GM21717 (cell line): ENCODE measurements around the gene HBZ.
"Not testable (repeated sequence)": the region's sequence is repeated elsewhere in the genome, so short reads cannot be mapped to it uniquely, and the experiment has no call there.

Experiments
- ATAC-seq: cut with Tn5 transposase; IDR thresholded peaks from one replicate; pipeline ENCODE4 v1.9.1; 2021; ENCODE audit warnings: mild to moderate bottlenecking, moderate library complexity; ENCODE audit not compliant: unreplicated experiment

The HBZ gene

DNA sequence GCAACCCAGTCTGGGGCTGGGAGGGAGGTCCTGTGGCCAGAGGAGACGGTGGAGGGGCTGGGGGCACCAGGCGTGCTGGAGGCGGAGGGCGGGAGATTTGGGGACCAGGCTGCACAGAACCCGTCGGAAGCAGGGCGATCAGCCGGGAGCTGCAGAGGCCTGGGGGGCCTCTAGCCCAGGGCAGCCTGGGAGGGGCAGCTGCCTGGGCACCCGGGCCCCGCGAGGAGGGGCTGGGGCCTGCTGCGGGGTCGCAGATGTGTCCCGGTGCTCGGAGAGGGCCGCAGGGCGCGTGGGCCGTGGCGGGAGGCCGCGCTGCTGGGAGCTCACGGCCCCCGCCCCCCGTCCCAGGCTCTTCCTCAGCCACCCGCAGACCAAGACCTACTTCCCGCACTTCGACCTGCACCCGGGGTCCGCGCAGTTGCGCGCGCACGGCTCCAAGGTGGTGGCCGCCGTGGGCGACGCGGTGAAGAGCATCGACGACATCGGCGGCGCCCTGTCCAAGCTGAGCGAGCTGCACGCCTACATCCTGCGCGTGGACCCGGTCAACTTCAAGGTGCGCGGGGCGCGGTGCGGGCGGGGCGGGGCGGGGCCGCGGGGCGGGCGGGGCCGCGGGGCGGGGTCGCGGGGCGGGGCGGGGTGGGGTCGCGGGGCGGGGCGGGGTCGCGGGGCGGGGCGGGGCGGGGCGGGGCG, 11.8 kb downstream of the HBZ start:
- not testable (repeated sequence) for ATAC-seq

DNA sequence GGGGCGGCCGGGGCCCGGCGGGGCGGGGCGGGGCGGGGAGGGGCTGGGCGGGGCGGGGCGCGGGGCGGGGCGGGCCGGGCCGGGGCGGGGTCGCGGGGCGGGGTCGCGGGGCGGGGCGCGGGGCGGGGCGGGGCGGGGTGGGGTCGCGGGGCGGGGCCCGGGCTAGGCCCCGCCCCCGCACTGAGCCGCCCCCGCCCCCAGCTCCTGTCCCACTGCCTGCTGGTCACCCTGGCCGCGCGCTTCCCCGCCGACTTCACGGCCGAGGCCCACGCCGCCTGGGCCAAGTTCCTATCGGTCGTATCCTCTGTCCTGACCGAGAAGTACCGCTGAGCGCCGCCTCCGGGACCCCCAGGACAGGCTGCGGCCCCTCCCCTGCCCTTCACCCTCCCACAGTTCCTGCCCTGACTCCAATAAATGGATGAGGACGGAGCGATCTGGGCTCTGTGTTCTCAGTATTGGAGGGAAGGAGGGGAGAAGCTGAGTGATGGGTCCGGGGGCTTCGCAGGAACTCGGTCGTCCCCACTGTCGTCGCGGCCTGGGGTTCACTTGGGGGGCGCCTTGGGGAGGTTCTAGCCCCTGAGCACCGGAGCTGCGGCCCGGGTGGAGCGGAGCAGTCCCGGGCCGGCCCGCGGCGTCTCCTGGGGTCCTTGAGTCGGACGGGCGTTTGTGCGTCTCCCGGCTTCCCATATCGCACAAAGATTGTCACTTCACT, 12.5 kb downstream of the HBZ start:
- no peak for ATAC-seq

DNA sequence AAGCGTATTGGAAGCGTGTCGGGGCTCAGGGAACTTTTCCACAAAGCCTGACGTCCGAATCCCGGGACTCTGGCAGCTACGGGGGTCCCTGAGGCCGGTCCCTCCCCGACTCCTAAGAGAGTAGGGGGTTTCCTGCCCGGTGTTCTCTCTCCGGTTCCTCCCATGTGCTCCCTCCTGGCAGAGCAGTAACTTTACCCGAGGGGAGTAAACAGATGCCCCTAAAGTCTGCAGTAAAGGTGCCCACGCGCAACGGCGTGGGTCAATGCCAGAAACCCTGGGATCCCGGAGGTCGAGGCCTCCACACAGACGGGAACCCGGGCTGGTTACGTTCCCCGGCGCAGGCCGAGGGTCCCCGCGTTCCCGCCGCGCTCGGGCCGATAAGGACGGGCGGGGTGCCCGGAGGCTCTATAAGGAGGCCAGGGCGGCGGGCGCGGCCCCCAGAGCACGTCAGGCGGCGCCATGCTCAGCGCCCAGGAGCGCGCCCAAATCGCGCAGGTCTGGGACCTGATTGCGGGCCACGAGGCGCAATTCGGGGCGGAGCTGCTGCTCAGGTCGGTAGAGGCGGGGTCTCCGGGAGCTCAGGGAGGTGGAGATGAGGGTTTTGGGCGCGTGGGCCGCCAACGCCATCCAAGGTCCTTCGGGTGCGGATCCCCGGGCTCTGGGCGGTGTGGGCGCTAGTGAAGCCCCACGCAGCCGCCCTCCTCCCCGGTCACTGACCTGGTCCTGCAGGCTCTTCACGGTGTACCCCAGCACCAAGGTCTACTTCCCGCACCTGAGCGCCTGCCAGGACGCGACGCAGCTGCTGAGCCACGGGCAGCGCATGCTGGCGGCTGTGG, 13.3 kb downstream of the HBZ start, which contains the start of gene HBM:
Gene HBM, plus strand, starts transcription at position 440 of the 836 bp plus-strand sequence. Its CDS starts 20 bp downstream, at position 460.
- no peak for ATAC-seq

DNA sequence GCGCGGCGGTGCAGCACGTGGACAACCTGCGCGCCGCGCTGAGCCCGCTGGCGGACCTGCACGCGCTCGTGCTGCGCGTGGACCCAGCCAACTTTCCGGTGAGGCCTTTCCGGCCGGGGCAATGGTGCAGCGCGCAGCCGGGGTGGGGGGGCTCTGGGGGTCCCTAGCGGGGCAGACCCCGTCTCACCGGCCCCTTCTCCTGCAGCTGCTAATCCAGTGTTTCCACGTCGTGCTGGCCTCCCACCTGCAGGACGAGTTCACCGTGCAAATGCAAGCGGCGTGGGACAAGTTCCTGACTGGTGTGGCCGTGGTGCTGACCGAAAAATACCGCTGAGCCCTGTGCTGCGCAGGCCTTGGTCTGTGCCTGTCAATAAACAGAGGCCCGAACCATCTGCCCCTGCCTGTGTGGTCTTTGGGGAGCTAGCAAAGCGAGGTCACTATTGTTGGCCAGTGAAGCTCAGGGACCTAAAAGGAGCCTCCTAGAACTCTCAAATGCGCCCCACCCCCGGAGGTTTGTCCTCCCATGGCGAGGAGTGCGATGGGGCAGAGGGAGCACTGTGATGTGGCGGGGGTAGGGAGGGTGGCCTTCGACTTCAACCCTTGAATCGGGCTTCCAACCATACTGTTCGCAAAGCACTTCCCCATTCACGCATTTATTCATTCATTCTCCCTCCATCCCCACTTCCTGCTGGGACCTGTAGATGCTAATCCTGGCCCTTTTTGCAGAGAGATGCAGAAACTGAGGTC, 14.1 kb downstream of the HBZ start:
- ATAC-seq = no peak

DNA sequence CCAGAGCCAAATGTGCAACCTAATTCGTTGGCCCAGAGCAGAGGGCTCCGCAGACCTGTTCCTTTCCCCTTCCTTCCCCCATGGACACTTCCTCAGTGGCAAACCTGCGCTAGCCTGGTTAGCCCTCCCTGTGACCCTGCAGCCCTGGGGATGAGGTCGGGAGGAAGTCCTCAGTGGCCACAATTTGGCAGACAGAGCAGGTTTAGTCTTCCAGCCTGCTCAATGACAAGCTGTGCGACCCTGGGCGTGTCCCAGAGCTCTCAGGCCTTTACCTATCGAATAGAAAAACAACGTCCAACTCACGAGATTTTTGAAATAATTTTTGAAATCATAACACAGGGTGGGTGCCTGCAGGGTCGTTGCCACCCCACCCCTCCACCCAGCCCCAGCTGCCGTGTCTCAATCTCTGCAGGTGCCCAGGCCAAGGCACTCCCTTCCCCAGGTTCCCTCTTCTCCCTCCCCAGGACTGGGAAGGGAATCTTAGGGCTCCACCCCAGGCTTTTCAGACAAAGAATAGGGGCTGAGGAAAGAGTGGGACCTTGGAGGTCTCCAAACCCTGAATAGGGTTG, 14.8 kb downstream of the HBZ start:
- no peak for ATAC-seq

DNA sequence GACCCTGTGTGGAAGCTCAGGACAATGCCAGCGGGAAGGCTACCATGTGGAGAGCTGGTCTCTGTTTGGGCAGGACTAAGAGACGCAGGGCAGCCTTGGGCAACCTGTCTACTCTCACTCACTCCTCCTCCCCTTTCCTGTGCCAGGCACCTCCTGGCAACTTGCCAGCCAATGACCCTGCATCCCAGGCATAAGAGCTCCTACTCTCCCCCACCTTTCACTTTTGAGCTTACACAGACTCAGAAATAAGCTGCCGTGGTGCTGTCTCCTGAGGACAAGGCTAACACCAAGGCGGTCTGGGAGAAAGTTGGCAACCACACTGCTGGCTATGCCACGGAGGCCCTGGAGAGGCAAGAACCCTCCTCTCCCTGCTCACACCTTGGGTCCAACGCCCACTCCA, 16.0 kb downstream of the HBZ start:
- no peak for ATAC-seq

DNA sequence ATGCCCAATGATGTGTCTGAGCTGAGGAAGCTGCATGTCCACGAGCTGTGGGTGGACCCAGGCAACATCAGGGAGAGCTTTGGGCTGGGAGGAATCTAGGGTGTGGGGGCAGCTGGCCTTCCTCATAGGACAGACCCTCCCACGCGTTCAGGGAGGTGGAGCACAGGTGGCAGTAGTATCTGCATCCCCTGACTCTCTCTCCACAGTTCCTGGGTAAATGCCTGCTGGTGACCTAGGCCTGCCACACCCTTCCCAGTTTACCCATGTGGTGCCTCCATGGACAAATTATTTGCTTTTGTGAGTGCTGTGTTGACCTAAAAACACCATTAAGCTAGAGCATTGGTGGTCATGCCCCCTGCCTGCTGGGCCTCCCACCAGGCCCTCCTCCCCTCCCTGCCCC, 16.6 kb downstream of the HBZ start:
- ATAC-seq = no peak

DNA sequence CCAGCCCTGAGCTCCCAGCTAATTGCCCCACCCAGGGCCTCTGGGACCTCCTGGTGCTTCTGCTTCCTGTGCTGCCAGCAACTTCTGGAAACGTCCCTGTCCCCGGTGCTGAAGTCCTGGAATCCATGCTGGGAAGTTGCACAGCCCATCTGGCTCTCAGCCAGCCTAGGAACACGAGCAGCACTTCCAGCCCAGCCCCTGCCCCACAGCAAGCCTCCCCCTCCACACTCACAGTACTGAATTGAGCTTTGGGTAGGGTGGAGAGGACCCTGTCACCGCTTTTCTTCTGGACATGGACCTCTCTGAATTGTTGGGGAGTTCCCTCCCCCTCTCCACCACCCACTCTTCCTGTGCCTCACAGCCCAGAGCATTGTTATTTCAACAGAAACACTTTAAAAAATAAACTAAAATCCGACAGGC, 17.7 kb downstream of the HBZ start:
- not testable (repeated sequence) for ATAC-seq

DNA sequence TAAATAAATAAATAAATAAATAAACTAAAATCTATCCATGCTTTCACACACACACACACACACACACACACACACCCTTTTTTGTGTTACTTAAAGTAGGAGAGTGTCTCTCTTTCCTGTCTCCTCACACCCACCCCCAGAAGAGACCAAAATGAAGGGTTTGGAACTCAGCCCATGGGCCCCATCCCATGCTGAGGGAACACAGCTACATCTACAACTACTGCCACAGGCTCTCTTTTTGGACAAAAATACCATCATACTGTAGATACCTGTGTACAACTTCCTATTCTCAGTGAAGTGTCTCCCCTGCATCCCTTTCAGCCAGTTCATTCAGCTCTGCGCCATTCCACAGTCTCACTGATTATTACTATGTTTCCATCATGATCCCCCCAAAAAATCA, 18.3 kb downstream of the HBZ start:
- ATAC-seq = no peak

DNA sequence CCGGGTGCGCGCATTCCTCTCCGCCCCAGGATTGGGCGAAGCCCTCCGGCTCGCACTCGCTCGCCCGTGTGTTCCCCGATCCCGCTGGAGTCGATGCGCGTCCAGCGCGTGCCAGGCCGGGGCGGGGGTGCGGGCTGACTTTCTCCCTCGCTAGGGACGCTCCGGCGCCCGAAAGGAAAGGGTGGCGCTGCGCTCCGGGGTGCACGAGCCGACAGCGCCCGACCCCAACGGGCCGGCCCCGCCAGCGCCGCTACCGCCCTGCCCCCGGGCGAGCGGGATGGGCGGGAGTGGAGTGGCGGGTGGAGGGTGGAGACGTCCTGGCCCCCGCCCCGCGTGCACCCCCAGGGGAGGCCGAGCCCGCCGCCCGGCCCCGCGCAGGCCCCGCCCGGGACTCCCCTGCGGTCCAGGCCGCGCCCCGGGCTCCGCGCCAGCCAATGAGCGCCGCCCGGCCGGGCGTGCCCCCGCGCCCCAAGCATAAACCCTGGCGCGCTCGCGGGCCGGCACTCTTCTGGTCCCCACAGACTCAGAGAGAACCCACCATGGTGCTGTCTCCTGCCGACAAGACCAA, 20.0 kb downstream of the HBZ start, which contains the start of gene HBA2:
Gene HBA2, plus strand, starts transcription at position 503 of the 568 bp plus-strand sequence. Its CDS starts 37 bp downstream, at position 540.
- not testable (repeated sequence) for ATAC-seq

DNA sequence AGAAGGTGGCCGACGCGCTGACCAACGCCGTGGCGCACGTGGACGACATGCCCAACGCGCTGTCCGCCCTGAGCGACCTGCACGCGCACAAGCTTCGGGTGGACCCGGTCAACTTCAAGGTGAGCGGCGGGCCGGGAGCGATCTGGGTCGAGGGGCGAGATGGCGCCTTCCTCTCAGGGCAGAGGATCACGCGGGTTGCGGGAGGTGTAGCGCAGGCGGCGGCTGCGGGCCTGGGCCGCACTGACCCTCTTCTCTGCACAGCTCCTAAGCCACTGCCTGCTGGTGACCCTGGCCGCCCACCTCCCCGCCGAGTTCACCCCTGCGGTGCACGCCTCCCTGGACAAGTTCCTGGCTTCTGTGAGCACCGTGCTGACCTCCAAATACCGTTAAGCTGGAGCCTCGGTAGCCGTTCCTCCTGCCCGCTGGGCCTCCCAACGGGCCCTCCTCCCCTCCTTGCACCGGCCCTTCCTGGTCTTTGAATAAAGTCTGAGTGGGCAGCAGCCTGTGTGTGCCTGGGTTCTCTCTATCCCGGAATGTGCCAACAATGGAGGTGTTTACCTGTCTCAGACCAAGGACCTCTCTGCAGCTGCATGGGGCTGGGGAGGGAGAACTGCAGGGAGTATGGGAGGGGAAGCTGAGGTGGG, 20.9 kb downstream of the HBZ start:
- ATAC-seq = not testable (repeated sequence)

DNA sequence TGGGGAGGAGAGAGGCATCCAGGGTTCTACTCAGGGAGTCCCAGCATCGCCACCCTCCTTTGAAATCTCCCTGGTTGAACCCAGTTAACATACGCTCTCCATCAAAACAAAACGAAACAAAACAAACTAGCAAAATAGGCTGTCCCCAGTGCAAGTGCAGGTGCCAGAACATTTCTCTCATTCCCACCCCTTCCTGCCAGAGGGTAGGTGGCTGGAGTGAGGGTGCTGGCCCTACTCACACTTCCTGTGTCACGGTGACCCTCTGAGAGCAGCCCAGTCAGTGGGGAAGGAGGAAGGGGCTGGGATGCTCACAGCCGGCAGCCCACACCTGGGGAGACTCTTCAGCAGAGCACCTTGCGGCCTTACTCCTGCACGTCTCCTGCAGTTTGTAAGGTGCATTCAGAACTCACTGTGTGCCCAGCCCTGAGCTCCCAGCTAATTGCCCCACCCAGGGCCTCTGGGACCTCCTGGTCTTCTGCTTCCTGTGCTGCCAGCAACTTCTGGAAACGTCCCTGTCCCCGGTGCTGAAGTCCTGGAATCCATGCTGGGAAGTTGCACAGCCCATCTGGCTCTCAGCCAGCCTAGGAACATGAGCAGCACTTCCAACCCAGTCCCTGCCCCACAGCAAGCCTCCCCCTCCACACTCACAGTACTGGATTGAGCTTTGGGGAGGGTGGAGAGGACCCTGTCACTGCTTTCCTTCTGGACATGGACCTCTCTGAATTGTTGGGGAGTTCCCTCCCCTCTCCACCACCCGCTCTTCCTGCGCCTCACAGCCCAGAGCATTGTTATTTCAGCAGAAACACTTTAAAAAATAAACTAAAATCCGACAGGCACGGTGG, 21.7 kb downstream of the HBZ start:
- ATAC-seq = not testable (repeated sequence)

DNA sequence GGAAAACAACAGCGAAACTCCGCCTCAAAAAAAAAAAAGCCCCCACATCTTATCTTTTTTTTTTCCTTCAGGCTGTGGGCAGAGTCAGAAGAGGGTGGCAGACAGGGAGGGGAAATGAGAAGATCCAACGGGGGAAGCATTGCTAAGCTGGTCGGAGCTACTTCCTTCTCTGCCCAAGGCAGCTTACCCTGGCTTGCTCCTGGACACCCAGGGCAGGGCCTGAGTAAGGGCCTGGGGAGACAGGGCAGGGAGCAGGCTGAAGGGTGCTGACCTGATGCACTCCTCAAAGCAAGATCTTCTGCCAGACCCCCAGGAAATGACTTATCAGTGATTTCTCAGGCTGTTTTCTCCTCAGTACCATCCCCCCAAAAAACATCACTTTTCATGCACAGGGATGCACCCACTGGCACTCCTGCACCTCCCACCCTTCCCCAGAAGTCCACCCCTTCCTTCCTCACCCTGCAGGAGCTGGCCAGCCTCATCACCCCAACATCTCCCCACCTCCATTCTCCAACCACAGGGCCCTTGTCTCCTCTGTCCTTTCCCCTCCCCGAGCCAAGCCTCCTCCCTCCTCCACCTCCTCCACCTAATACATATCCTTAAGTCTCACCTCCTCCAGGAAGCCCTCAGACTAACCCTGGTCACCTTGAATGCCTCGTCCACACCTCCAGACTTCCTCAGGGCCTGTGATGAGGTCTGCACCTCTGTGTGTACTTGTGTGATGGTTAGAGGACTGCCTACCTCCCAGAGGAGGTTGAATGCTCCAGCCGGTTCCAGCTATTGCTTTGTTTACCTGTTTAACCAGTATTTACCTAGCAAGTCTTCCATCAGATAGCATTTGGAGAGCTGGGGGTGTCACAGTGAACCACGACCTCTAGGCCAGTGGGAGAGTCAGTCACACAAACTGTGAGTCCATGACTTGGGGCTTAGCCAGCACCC, 22.8 kb downstream of the HBZ start:
- ATAC-seq = no peak

DNA sequence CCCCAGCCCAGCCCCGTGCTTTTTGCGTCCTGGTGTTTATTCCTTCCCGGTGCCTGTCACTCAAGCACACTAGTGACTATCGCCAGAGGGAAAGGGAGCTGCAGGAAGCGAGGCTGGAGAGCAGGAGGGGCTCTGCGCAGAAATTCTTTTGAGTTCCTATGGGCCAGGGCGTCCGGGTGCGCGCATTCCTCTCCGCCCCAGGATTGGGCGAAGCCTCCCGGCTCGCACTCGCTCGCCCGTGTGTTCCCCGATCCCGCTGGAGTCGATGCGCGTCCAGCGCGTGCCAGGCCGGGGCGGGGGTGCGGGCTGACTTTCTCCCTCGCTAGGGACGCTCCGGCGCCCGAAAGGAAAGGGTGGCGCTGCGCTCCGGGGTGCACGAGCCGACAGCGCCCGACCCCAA, 23.6 kb downstream of the HBZ start:
- ATAC-seq = not testable (repeated sequence)

DNA sequence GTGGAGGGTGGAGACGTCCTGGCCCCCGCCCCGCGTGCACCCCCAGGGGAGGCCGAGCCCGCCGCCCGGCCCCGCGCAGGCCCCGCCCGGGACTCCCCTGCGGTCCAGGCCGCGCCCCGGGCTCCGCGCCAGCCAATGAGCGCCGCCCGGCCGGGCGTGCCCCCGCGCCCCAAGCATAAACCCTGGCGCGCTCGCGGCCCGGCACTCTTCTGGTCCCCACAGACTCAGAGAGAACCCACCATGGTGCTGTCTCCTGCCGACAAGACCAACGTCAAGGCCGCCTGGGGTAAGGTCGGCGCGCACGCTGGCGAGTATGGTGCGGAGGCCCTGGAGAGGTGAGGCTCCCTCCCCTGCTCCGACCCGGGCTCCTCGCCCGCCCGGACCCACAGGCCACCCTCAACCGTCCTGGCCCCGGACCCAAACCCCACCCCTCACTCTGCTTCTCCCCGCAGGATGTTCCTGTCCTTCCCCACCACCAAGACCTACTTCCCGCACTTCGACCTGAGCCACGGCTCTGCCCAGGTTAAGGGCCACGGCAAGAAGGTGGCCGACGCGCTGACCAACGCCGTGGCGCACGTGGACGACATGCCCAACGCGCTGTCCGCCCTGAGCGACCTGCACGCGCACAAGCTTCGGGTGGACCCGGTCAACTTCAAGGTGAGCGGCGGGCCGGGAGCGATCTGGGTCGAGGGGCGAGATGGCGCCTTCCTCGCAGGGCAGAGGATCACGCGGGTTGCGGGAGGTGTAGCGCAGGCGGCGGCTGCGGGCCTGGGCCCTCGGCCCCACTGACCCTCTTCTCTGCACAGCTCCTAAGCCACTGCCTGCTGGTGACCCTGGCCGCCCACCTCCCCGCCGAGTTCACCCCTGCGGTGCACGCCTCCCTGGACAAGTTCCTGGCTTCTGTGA, 24.3 kb downstream of the HBZ start, which contains the start of gene HBA1:
Gene HBA1, plus strand, starts transcription at position 204 of the 906 bp plus-strand sequence. Its CDS starts 37 bp downstream, at position 241.
- not testable (repeated sequence) for ATAC-seq

DNA sequence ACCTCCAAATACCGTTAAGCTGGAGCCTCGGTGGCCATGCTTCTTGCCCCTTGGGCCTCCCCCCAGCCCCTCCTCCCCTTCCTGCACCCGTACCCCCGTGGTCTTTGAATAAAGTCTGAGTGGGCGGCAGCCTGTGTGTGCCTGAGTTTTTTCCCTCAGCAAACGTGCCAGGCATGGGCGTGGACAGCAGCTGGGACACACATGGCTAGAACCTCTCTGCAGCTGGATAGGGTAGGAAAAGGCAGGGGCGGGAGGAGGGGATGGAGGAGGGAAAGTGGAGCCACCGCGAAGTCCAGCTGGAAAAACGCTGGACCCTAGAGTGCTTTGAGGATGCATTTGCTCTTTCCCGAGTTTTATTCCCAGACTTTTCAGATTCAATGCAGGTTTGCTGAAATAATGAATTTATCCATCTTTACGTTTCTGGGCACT, 25.0 kb downstream of the HBZ start:
- ATAC-seq = no peak
